Dermis blood vessel endothelial cell (primary cell): ENCODE data around the gene SLAMF7. TPM values are rescaled to one million over a fixed set of nuclear protein-coding genes. Genes with fewer than 3 reads are reported as not detected.
"Not testable (repeated sequence)": the region's sequence is repeated elsewhere in the genome, so short reads cannot be mapped to it uniquely, and the experiment has no call there.

ENCODE experiments used
- DNase-seq: peaks from one replicate; pipeline ENCODE4 v3.0.0; 2010
- total RNA-seq: library from RNA; depleted of rRNA; stranded (reverse); fragments of >200 nt; gene quantifications from 2 replicates; pipeline ENCODE4 v1.2.3, GENCODE V29; 2014

SLAMF7 gene, protein sequence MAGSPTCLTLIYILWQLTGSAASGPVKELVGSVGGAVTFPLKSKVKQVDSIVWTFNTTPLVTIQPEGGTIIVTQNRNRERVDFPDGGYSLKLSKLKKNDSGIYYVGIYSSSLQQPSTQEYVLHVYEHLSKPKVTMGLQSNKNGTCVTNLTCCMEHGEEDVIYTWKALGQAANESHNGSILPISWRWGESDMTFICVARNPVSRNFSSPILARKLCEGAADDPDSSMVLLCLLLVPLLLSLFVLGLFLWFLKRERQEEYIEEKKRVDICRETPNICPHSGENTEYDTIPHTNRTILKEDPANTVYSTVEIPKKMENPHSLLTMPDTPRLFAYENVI
- not detected in 2 replicates for total RNA-seq

DNA sequence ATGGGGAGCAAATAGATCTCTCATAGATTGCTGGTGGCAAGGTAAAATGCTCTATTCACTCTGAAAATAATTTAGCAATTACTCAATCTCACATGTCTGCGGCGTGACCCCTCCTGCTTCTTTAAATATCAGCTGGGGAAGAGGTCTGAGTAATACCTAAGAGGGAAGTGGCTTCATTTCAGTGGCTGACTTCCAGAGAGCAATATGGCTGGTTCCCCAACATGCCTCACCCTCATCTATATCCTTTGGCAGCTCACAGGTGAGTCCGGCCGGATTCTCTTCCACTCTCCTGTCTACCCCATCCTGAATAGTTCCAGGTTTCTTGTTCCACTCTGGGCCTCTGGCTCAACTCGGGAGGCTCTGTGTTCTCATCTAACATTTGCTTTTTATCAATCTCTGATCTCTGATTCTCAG is at the start of gene SLAMF7:
Gene SLAMF7, plus strand, starts transcription at position 150 of the 414 bp plus-strand sequence. Its CDS starts 55 bp downstream, at position 205.
- DNase-seq, result no peak

DNA sequence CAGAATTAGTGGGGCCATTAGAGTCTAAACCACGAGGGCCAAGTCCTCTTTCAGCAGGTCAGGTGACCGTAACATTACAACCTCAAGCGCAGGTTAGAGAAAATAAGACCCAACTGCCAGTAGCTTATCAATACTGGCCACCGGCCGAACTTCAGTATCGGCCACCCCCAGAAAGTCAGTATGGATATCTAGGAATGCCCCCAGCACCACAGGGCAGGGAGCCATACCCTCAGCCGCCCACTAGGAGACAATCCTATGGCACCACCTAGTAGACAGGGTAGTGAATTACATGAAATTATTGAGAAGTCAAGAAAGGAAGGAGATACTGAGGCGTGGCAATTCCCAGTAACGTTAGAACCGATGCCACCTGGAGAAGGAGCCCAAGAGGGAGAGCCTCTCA is 46.7 kb upstream of the SLAMF7 start:
- DNase-seq, result not testable (repeated sequence)

DNA sequence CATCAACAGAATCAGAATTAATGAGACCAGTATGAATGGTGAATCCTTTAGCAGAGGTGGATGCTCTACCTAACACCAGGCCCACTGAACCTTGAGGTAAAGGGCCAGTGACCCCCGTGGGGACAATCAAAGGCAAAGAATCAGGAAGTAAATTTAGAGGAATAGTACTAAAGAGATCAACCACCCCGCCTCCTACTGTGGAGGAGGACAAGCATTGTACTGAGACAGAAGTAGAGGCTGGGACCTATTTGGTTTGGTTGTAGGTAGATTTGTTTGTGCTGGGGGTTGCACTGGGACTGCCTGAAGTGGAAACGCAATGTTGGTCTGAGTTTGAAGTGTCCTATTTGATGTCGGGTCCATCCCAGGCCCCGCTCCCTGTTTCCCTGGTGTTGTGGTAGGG is 36.9 kb upstream of the SLAMF7 start:
- DNase-seq, result no peak

DNA sequence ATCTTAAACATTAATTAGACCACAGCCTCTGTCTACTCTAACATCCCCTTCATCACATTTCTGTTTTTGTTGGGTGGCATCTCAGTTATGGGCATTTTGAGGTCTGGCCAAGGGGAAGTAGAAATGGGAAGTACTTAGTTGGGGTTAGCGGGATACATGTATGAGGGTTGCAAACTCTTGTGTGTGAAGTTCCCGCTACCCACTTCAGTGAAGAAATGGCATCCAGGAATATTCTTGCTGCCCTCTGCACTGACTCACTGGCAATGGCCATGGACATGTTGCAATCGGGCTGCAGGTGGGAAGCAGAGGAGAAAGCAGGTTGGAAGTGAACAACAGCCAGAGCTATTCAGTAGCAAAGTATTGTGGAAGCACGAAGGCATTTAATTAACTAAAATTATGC is 34.8 kb upstream of the SLAMF7 start:
- no peak for DNase-seq

DNA sequence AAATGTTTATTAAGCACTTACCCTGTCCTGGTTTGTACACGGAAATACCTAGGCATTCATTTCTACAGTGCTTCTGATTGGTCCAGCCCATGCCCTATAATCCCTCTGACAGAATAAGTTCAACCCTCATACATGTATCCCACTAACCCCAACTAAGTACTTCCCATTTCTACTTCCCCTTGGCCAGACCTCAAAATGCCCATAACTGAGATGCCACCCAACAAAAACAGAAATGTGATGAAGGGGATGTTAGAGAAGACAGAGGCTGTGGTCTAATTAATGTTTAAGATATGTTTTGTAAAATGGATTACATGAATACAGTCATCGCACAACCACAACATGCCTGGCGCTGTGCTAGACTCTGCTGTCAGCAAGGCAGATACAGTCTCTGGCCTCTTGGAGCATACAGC is 33.8 kb upstream of the SLAMF7 start:
- DNase-seq, result not testable (repeated sequence)

- DNase-seq, result no peak
These were observed 33.3 kb upstream of the SLAMF7 start for GRCh38 chr1:160705742-160706141.

DNA sequence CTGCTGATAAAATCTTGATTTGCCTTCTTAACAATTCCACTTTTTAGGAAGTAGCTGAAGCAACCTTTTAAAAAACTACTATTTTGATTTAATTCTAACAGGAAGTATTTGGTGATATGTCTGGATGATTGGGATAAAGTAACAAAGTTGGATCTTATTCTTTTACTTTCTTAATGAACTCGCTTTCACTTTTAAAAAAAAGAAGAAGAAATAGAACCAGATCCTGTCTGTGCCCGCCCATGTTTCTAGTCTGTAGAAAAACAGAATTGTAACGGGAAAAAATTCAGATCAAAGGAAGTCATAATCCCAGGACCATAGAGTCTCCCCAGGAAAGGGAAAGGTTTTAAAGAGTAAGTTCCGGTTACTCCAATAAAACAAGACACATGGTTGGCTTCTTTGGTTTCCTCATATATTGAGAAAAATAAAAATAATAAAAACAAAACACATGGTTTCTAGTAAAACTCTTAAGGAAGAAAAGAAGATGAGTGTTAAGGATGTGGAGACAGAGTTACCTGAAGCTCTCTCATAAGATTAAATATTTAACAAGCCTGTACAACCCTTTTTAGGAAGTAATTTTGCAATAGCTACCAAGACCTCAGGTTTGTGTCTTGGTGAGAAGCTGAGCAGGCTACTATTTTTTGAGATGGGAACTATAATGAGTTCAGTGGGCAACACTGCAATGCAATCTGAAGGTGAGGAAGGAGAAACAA is 32.4 kb upstream of the SLAMF7 start:
- no peak for DNase-seq

GRCh38 chr1:160707236-160708064 is 31.6 kb upstream of the SLAMF7 start:
- DNase-seq, result no peak

GRCh38 chr1:160708118-160708517 is 30.9 kb upstream of the SLAMF7 start:
- no peak for DNase-seq

DNA sequence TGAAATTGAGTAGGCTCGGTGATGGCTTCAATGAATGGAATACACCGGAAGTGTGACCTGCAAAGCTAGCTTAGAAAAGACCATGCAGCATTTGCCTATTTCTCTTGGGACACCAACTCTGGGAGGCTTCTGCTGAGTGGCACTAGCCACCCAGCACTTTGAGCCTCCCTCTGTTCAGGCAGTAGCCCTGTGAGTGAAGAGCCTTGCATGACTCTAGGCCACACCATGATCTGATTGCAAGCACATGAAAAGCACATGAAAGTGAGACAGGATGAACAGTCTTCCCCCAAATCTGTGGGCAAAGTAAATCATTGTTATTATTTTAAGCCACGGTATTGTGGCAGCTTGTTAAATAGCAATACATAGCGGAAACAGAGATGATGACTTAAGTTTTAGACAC is 30.2 kb upstream of the SLAMF7 start:
- no peak for DNase-seq

GRCh38 chr1:160709715-160710114 is 29.3 kb upstream of the SLAMF7 start:
- DNase-seq, result no peak

- no peak for DNase-seq
These were observed 28.4 kb upstream of the SLAMF7 start for GRCh38 chr1:160710517-160711252.

DNA sequence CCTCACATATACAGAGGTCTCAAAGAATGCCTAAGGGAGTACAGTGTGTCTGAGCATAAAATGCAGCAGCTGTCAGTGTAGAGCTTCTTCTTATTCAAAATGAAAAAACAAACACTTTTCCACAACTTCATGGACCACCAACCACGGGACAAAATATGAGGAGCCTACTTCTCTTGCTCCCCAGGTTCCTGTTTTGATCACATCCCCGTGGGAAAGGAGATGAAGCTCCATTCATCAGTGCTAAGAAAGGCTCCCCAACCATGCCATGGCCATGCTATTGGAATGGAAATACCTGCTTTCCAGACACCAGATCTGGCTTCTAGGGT is 27.8 kb upstream of the SLAMF7 start:
- DNase-seq, result no peak

DNA sequence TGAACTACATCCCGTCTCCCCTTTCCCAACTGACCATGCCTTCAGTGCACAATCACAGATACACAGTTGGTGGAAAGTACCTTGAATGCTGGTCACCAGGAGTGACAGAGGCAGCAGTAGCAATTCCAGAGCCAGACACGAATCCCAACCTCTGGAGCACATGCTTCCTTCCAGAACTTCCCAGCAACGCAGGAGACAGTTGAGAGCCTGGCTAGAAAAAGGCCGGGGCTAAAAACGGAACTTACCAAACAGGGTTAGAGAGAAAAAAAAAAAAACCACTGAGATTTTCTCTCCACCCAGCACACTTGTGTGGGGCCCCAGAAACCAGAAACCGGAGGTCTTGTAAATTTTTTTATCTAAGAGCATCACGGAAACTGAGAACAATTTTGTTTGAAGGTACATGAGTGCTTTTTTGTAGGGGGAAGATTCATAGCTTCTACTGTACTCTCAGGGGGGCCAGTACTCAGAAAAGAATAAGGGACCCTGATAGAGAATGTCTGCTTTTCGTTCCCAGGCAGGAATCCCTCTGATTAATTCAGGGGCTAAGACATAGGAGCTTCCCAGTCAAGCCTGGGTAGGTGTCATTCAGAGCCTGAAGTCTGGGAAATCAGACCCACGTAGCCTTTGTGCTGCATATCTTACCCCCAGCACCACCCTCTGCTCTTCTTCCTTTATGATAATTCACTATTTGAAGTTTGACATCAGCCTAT is 27.3 kb upstream of the SLAMF7 start, which contains the start of gene CD48:
Gene CD48, minus strand, starts transcription at position 221 of the 710 bp plus-strand sequence. Its CDS starts 59 bp downstream, at position 162.
- DNase-seq, result no peak

GRCh38 chr1:160712525-160713080 is 26.4 kb upstream of the SLAMF7 start:
- DNase-seq, result not testable (repeated sequence)

- no peak for DNase-seq
These were observed 25.9 kb upstream of the SLAMF7 start for GRCh38 chr1:160713161-160713560.

DNA sequence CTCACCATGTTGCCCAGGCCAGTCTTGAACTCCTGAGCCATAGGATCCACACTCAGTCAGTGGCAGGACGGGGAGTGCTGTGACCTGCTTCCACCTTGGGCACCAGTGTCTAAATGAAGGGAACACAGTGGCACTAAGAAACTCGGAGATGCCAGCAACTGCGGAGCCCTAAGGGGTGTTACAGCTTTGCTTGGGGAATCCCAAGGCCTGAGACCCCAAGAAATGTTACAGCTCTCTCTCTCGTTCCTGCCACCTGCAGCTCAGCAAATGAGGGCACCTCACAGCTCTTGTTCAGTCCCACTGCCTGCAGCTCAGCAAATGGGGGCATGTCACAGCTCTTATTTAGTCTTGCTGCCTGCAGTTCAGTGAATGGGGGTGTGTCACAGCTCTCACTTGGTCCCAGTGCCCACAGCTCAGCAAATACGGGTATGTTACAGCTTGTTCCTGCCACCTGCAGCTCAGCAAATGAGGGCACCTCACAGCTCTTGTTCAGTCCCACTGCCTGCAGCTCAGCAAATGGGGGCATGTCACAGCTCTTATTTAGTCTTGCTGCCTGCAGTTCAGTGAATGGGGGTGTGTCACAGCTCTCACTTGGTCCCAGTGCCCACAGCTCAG is 24.9 kb upstream of the SLAMF7 start:
- DNase-seq, result not testable (repeated sequence)

DNA sequence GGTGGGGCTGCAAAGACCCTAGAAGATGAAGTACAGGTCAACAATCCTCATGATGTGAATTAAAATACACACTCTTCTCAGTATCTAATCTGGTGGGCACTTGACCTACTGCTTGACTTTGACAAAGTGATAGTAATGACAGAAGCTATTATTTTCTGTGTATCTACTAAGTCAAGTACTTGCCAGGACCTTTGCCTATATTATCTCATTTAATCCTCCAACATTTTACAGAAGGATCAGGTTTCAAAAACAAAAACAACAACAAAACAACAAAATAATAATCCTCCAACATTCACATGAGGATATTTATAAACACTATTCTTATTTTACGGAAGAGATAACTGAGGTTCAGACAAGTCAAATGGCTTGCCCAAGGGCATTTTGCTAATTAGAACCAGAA is 23.0 kb upstream of the SLAMF7 start:
- DNase-seq, result no peak

GRCh38 chr1:160717306-160717705 is 21.7 kb upstream of the SLAMF7 start:
- no peak for DNase-seq

- DNase-seq, result no peak
These were observed 20.8 kb upstream of the SLAMF7 start for GRCh38 chr1:160718210-160718609.
